SU-DHL-6 (cell line): Measurements from ENCODE around the gene XPO6.

Experiments
- EZH2phosphoT487 ChIP-seq: fragments of 200-600 bp; sonication (generic), shearing (Covaris generic); conservative IDR thresholded peaks from 2 replicates; pipeline ENCODE4 v1.6.1; 2018; ENCODE audit warnings: mild to moderate bottlenecking, antibody characterized with exemption, low read length, moderate library complexity, mixed read lengths
- TF ChIP-seq, protein P1 (sequence below): fragments of 200-600 bp; sonication (generic); IDR thresholded peaks from one replicate; pipeline ENCODE4 v1.5.1; 2017; ENCODE audit warnings: antibody characterized with exemption, mild to moderate bottlenecking, low read length, moderate library complexity; ENCODE audit not compliant: insufficient read depth, poor library complexity, severe bottlenecking

DNA sequence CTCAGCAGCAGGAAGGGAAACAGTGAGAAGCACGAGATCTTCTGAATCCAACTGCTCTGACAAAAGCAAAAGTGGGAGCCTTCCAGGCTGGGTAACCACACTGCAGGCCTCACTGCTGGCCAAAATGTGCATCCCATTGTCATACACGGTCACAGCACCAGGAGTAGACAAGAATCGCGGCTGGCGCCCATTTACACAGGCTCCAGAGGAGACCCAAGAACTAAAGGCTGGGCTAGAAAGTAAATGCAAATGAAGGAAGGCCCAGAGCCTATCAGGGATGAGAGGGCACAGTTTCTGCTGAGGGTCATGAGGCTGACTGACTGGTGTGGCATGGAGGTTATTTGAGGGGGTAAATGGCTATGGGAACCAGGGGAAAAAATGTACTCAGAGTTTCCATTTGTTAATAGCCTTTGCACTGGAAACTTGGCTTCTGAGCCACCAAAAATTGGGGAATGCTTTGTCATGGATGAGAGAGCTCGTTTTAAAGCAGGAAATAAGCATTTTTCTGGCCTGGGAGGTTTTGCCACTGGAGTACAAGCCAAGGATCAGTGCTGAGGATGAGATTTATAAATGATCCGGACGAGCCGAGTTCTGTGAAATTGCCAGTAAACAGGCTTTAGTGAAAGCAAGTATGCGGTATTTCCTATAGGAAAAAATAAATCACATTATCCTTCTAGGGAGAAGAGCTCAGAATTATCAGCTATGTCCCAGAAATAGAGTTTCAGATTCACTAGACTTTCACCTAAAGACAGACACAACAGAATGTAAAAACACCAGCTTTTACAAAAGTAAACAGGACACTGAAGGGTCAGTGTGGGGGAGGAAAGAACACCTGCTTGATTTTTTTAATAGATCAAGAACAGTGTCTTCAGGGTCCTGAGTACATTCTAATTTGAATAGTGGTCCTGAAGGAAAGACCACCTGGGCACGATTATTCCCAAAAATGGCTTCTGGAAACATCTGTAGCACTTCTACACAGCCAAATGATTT is 81.4 kb downstream of the XPO6 start:
- TF ChIP-seq, protein P1, sequence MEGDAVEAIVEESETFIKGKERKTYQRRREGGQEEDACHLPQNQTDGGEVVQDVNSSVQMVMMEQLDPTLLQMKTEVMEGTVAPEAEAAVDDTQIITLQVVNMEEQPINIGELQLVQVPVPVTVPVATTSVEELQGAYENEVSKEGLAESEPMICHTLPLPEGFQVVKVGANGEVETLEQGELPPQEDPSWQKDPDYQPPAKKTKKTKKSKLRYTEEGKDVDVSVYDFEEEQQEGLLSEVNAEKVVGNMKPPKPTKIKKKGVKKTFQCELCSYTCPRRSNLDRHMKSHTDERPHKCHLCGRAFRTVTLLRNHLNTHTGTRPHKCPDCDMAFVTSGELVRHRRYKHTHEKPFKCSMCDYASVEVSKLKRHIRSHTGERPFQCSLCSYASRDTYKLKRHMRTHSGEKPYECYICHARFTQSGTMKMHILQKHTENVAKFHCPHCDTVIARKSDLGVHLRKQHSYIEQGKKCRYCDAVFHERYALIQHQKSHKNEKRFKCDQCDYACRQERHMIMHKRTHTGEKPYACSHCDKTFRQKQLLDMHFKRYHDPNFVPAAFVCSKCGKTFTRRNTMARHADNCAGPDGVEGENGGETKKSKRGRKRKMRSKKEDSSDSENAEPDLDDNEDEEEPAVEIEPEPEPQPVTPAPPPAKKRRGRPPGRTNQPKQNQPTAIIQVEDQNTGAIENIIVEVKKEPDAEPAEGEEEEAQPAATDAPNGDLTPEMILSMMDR = no peak
- TF ChIP-seq EZH2phosphoT487 = no peak
